HG02970 (cell line): ENCODE measurements around the gene RNU1-2.
"Not testable (repeated sequence)": the region's sequence is repeated elsewhere in the genome, so short reads cannot be mapped to it uniquely, and the experiment has no call there.

ENCODE experiments used
- ATAC-seq: cut with Tn5 transposase; IDR thresholded peaks from one replicate; pipeline ENCODE4 v1.9.1; 2021; ENCODE audit warnings: mild to moderate bottlenecking, moderate library complexity, moderate number of reproducible peaks; ENCODE audit not compliant: unreplicated experiment, low FRiP score

The RNU1-2 gene

GRCh38 chr1:16886860-16887605 is 8.7 kb upstream of the RNU1-2 start:
- no peak for ATAC-seq

GRCh38 chr1:16888860-16889816 is 6.6 kb upstream of the RNU1-2 start:
- ATAC-seq = no peak

GRCh38 chr1:16890539-16891021 is 5.2 kb upstream of the RNU1-2 start:
- not testable (repeated sequence) for ATAC-seq

GRCh38 chr1:16891057-16891456 is 4.7 kb upstream of the RNU1-2 start:
- not testable (repeated sequence) for ATAC-seq

- not testable (repeated sequence) for ATAC-seq
These were observed 2.7 kb upstream of the RNU1-2 start for GRCh38 chr1:16892978-16893525.

- ATAC-seq = not testable (repeated sequence)
These were observed 2.0 kb upstream of the RNU1-2 start for GRCh38 chr1:16893796-16894195.

GRCh38 chr1:16894338-16894737 is 1.4 kb upstream of the RNU1-2 start:
- ATAC-seq = not testable (repeated sequence)

GRCh38 chr1:16895233-16895597 is 565 bp upstream of the RNU1-2 start:
- not testable (repeated sequence) for ATAC-seq

GRCh38 chr1:16896316-16897055 is 706 bp downstream of the RNU1-2 start:
- ATAC-seq = not testable (repeated sequence)

GRCh38 chr1:16897653-16898052 is 1.9 kb downstream of the RNU1-2 start:
- ATAC-seq = not testable (repeated sequence)

- ATAC-seq = not testable (repeated sequence)
These were observed 2.5 kb downstream of the RNU1-2 start for GRCh38 chr1:16898298-16898697.

GRCh38 chr1:16899020-16899419 is 3.2 kb downstream of the RNU1-2 start:
- ATAC-seq = not testable (repeated sequence)

GRCh38 chr1:16900751-16901150 is 5.0 kb downstream of the RNU1-2 start:
- no peak for ATAC-seq

- not testable (repeated sequence) for ATAC-seq
These were observed 5.6 kb downstream of the RNU1-2 start for GRCh38 chr1:16901371-16901770.

- no peak for ATAC-seq
These were observed 7.3 kb downstream of the RNU1-2 start for GRCh38 chr1:16903054-16903453.

GRCh38 chr1:16903458-16903796 is 7.6 kb downstream of the RNU1-2 start:
- ATAC-seq = no peak

GRCh38 chr1:16904560-16905109 is 8.9 kb downstream of the RNU1-2 start:
- ATAC-seq = peak; percentile 87

GRCh38 chr1:16905110-16905867 is 9.5 kb downstream of the RNU1-2 start:
- ATAC-seq = peak; percentile 82
